ENCODE measurements around the gene SMC1A.

The SMC1A gene

GRCh38 chrX:53332204-53332603 lies 90.2 kb downstream of the SMC1A start:
- TF ChIP-seq CTCF (IDR thresholded peaks at IDR 0.05; ENCODE audit: control extremely low read depth, extremely low read depth, low read depth, missing control alignments), result no peak
- ChIA-PET POLR2A (no interaction called here), CTCF (interaction anchor here (1.1 to 3.2 kb wide), 2 partner anchors 15 to 19 kb away, joined by 5 to 12 read pairs; no protein-coding TSS in a partner anchor)
- DNase-seq (ENCODE audit: extremely low spot score), result no peak

GRCh38 chrX:53330331-53330730 lies 92.1 kb downstream of the SMC1A start:
- POLR2A ChIA-PET, result no interaction called here
- CTCF ChIA-PET, result interaction anchor here (1.3 to 3.2 kb wide), 3 partner anchors 11 to 17 kb away, joined by 5 to 12 read pairs (median 9); no protein-coding TSS in a partner anchor
- DNase-seq (ENCODE audit: extremely low spot score), result no peak
- TF ChIP-seq CTCF (IDR thresholded peaks at IDR 0.05; ENCODE audit: control extremely low read depth, extremely low read depth, low read depth, missing control alignments), result no peak

GRCh38 chrX:53324803-53325202 lies 97.7 kb downstream of the SMC1A start:
- TF ChIP-seq CTCF (IDR thresholded peaks at IDR 0.05; ENCODE audit: control extremely low read depth, extremely low read depth, low read depth, missing control alignments), result no peak
- POLR2A ChIA-PET, result no interaction called here
- no peak for DNase-seq (ENCODE audit: extremely low spot score)
- CTCF ChIA-PET, result no interaction called here
